ENCODE measurements around the gene TMCO6.

- TF ChIP-seq, protein P1, sequence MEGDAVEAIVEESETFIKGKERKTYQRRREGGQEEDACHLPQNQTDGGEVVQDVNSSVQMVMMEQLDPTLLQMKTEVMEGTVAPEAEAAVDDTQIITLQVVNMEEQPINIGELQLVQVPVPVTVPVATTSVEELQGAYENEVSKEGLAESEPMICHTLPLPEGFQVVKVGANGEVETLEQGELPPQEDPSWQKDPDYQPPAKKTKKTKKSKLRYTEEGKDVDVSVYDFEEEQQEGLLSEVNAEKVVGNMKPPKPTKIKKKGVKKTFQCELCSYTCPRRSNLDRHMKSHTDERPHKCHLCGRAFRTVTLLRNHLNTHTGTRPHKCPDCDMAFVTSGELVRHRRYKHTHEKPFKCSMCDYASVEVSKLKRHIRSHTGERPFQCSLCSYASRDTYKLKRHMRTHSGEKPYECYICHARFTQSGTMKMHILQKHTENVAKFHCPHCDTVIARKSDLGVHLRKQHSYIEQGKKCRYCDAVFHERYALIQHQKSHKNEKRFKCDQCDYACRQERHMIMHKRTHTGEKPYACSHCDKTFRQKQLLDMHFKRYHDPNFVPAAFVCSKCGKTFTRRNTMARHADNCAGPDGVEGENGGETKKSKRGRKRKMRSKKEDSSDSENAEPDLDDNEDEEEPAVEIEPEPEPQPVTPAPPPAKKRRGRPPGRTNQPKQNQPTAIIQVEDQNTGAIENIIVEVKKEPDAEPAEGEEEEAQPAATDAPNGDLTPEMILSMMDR (IDR thresholded peaks at IDR 0.05; ENCODE audit: low read depth, low read length, missing input control) = no peak
- TF ChIP-seq, protein P2, sequence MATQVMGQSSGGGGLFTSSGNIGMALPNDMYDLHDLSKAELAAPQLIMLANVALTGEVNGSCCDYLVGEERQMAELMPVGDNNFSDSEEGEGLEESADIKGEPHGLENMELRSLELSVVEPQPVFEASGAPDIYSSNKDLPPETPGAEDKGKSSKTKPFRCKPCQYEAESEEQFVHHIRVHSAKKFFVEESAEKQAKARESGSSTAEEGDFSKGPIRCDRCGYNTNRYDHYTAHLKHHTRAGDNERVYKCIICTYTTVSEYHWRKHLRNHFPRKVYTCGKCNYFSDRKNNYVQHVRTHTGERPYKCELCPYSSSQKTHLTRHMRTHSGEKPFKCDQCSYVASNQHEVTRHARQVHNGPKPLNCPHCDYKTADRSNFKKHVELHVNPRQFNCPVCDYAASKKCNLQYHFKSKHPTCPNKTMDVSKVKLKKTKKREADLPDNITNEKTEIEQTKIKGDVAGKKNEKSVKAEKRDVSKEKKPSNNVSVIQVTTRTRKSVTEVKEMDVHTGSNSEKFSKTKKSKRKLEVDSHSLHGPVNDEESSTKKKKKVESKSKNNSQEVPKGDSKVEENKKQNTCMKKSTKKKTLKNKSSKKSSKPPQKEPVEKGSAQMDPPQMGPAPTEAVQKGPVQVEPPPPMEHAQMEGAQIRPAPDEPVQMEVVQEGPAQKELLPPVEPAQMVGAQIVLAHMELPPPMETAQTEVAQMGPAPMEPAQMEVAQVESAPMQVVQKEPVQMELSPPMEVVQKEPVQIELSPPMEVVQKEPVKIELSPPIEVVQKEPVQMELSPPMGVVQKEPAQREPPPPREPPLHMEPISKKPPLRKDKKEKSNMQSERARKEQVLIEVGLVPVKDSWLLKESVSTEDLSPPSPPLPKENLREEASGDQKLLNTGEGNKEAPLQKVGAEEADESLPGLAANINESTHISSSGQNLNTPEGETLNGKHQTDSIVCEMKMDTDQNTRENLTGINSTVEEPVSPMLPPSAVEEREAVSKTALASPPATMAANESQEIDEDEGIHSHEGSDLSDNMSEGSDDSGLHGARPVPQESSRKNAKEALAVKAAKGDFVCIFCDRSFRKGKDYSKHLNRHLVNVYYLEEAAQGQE (IDR thresholded peaks at IDR 0.05) = no peak
- TF ChIP-seq TAF1 (conservative IDR thresholded peaks at IDR 0.05) = no peak
Measured at GRCh38 chr5:140671472-140672125, 32.3 kb downstream of the TMCO6 start.

Data from liver (tissue), 3 donors.